ENCODE measurements around the gene ISG15. TPM values are rescaled to one million over a fixed set of nuclear protein-coding genes. Genes with fewer than 3 reads are reported as not detected.

ISG15 gene
- total RNA-seq, 1 experiment from 2014 or later, result 140 TPM

DNA sequence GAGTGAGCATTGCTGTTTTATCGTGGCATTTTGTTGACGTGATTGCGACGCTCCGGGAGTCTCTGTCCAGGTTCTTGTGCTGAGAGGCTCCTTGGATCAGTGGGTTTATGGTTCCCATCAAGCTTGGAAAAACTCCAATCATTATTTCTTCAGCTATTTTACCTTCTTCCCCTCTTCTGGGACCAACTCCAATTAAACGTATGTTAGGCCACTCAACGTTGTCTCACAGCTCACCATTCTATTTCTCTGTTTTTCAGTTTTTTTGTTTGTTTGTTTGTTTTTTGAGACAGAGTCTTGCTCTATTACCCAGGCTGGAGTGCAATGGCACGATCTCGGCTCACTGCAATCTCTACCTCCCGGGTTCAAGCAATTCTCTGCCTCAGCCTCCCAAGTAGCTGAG, 21.4 kb upstream of the ISG15 start:
- no peaks in the 10 kb centered on the region for H3K79me2 ChIP-seq (ENCODE audit: insufficient read depth, low read length)
- no peak overlapping the region for H3K27ac ChIP-seq (ENCODE audit: low read depth, low read length)
- H3K9me3 ChIP-seq (ENCODE audit: control insufficient read depth in 1 of 2, insufficient read depth in 1 of 2, low read depth in 1 of 2, low read length in 2 of 2), result no peaks in the 10 kb centered on the region; a peak in 1 of 4 replicates
- no peaks in the 10 kb centered on the region for H3K27me3 ChIP-seq (ENCODE audit: insufficient read depth, low read length)
- H3K4me3 ChIP-seq (replicated peaks in 1 of 2; ENCODE audit: low read depth in 1 of 2, low read length in 2 of 2), result no peak overlapping the region
- DNase-seq (ENCODE audit: low read depth, low spot score), result no peak
- H4K20me1 ChIP-seq (ENCODE audit: insufficient read depth), result no peaks in the 10 kb centered on the region; the same call in 1 of the 2 replicates
- ATAC-seq, result no peak
- no peak overlapping the region for H2AFZ ChIP-seq (ENCODE audit: low read depth, low read length, poor library complexity, severe bottlenecking)
- ChIA-PET POLR2A (no interaction called here), RAD21 (ENCODE audit: low non-redundant PET in 1 of 2, low total read pairs in 2 of 2, uncharacterized antibody in 2 of 2, unreplicated experiment in 2 of 2) (no interaction called here), CTCF (no interaction called here)
- no peaks in the 10 kb centered on the region for H3K36me3 ChIP-seq (ENCODE audit: control insufficient read depth in 1 of 2, insufficient read depth in 2 of 2, low read length in 2 of 2)
- TF ChIP-seq JUND (IDR thresholded peaks at IDR 0.05), result no peak
- TF ChIP-seq EGR1 (IDR thresholded peaks at IDR 0.05; ENCODE audit: low read depth), result no peak
- no peak for TF ChIP-seq RAD21 (IDR thresholded peaks at IDR 0.05; ENCODE audit: low read depth)
- no peak for TF ChIP-seq ZNF274 (IDR thresholded peaks at IDR 0.05; ENCODE audit: low read depth, low read length)
- no peak for TF ChIP-seq EZH2phosphoT487 (IDR thresholded peaks at IDR 0.05; ENCODE audit: borderline replicate concordance)
- no peak for TF ChIP-seq TCF7L2 (IDR thresholded peaks at IDR 0.05; ENCODE audit: borderline replicate concordance, extremely low read depth, insufficient read depth, insufficient read length)
- TF ChIP-seq, protein P1, sequence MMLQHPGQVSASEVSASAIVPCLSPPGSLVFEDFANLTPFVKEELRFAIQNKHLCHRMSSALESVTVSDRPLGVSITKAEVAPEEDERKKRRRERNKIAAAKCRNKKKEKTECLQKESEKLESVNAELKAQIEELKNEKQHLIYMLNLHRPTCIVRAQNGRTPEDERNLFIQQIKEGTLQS (IDR thresholded peaks at IDR 0.05), result no peak
- no peak for TF ChIP-seq ZFX (IDR thresholded peaks at IDR 0.05)
- no peak for TF ChIP-seq EZH2 (IDR thresholded peaks at IDR 0.05)
- no peak for TF ChIP-seq POLR2A (IDR thresholded peaks at IDR 0.05; ENCODE audit: borderline replicate concordance, extremely low read depth, insufficient read depth, insufficient read length)
- TF ChIP-seq SP1 (IDR thresholded peaks at IDR 0.05; ENCODE audit: low read depth), result no peak
- no peak for TF ChIP-seq SRF (IDR thresholded peaks at IDR 0.05; ENCODE audit: low read depth)
- TF ChIP-seq ELF1 (IDR thresholded peaks at IDR 0.05; ENCODE audit: borderline replicate concordance, low read depth), result no peak
- no peak for TF ChIP-seq SIN3A (IDR thresholded peaks at IDR 0.05; ENCODE audit: low read depth)
- TF ChIP-seq, protein P2, sequence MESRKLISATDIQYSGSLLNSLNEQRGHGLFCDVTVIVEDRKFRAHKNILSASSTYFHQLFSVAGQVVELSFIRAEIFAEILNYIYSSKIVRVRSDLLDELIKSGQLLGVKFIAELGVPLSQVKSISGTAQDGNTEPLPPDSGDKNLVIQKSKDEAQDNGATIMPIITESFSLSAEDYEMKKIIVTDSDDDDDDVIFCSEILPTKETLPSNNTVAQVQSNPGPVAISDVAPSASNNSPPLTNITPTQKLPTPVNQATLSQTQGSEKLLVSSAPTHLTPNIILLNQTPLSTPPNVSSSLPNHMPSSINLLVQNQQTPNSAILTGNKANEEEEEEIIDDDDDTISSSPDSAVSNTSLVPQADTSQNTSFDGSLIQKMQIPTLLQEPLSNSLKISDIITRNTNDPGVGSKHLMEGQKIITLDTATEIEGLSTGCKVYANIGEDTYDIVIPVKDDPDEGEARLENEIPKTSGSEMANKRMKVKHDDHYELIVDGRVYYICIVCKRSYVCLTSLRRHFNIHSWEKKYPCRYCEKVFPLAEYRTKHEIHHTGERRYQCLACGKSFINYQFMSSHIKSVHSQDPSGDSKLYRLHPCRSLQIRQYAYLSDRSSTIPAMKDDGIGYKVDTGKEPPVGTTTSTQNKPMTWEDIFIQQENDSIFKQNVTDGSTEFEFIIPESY (IDR thresholded peaks at IDR 0.05; ENCODE audit: extremely low read depth, insufficient replicate concordance, low read length), result no peak
- no peak for TF ChIP-seq CBX3 (IDR thresholded peaks at IDR 0.05; ENCODE audit: low read depth)
- TF ChIP-seq, protein P3, sequence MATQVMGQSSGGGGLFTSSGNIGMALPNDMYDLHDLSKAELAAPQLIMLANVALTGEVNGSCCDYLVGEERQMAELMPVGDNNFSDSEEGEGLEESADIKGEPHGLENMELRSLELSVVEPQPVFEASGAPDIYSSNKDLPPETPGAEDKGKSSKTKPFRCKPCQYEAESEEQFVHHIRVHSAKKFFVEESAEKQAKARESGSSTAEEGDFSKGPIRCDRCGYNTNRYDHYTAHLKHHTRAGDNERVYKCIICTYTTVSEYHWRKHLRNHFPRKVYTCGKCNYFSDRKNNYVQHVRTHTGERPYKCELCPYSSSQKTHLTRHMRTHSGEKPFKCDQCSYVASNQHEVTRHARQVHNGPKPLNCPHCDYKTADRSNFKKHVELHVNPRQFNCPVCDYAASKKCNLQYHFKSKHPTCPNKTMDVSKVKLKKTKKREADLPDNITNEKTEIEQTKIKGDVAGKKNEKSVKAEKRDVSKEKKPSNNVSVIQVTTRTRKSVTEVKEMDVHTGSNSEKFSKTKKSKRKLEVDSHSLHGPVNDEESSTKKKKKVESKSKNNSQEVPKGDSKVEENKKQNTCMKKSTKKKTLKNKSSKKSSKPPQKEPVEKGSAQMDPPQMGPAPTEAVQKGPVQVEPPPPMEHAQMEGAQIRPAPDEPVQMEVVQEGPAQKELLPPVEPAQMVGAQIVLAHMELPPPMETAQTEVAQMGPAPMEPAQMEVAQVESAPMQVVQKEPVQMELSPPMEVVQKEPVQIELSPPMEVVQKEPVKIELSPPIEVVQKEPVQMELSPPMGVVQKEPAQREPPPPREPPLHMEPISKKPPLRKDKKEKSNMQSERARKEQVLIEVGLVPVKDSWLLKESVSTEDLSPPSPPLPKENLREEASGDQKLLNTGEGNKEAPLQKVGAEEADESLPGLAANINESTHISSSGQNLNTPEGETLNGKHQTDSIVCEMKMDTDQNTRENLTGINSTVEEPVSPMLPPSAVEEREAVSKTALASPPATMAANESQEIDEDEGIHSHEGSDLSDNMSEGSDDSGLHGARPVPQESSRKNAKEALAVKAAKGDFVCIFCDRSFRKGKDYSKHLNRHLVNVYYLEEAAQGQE (IDR thresholded peaks at IDR 0.05; ENCODE audit: low read depth), result no peak
- no peak for TF ChIP-seq FOSL1 (IDR thresholded peaks at IDR 0.05; ENCODE audit: low read depth)
- no peak for TF ChIP-seq YY1 (IDR thresholded peaks at IDR 0.05; ENCODE audit: extremely low read depth, insufficient replicate concordance, low read depth, low read length)
- no peaks in the 10 kb centered on the region for H3K9me2 ChIP-seq (ENCODE audit: insufficient read depth)
- no TSS peak for BruUV-seq (replicated peaks)
- H3K4me1 ChIP-seq (ENCODE audit: control insufficient read depth in 1 of 2, insufficient read depth in 2 of 2, low read length in 2 of 2), result peaks cover 0 to 5% of the 10 kb centered on the region in 2 experiments; a peak in 2 of 4 replicates
- H3K4me2 ChIP-seq (ENCODE audit: low read length), result no peak overlapping the region
- H3K9ac ChIP-seq (ENCODE audit: low read length), result no peak overlapping the region
- intact Hi-C loops (cut with micrococcal nuclease), result no loop called here
